Heart left ventricle (tissue), 13 donors: ENCODE data around the gene KCNA2.
A peak's percentile ranks its signal among the peaks of the same experiment; 100 is the strongest.

Experiments used
- POLR2A ChIP-seq, 2 donors: fragments of 450-650 bp; IDR thresholded peaks; one replicate each; pipeline ENCODE4 v1.6.1; 2017; ENCODE audit warnings: antibody characterized with exemption in 2 of 2, mild to moderate bottlenecking in 2 of 2, moderate library complexity in 2 of 2
- TF ChIP-seq, protein P1 (sequence below), 12 donors: fragments of 200-600 bp; sonication (generic) in 4 of 12; IDR thresholded peaks; one replicate each; pipeline versions ENCODE4 v1.5.0 to v1.8.0; 2018 to 2022; ENCODE audit warnings: antibody characterized with exemption in 12 of 12, mild to moderate bottlenecking in 5 of 12
- donor health status: ischemic (EF 13 %, LVEDD 7.1; RV severe dilation, severe dysfunction).
- donor health status: DM: no; HTN: yes; CAD: no.
- donor health status: DM: no; HTN: no; CAD: no.
- donor health status: ischemic (EF 25% LVEDD 6.9; RV normal size, moderate dysfunction).
- donor health status: ischemic (EF 25% LVEDD 5.7; RV mildly dilated, moderate dysfunction).
- donor health status: ischemic (EF 35%, LVEDD 5.7; RV mildly dilated, moderate dysfunction).
- donor health status: nonischemic (EF 11% LVEDD 7.7; RV severe dilation, severe dysfunction).
- donor health status: DM: yes; HTN: yes; CAD: no.
- donor health status: PGD.
- donor health status: ischemic (EF 29% LVEDD 5.4; RV normal size, mild dysfunction).
- donor health status: nonischemic (EF 23%, LVEDD 6.1; RV moderate dilation, normal function).

DNA sequence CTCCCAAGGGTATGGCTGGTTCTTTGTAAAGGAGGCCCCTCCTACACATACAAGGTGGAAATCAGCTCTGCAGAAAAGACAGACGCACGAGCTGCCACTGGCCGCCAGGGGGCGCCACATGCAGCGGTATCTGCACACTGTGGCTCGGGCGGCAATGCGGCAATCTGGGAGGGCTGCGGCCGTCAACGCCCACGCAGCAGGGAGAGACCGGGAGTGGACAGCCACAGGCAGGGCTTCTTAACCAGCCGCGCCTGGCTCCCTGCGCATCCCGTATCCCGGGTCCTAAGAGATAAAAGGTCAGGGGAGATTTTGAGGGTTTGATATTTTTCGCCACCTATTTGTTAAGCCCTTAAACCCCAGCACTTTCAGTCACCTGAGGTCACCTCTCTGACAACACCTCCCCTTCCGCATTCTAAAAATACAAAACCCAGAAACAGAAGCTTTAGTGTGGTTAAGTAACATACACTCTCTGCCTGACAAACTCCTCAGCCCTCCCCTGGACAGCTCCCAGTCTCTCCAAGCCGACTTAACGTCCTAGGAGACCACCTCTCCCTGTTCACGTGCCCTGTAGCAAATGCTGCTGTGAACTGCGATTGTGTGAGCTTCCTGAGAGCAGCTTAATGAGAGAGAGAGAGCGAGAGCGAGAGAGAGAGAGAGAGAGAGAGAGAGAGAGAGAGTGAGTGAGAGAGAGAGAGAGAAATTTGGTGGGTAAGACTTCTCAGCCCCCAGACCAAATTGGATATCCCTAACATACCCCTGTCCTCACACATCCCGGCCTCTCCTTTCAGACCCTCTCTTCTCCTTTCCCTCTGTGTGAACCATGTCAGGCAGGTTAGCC lies 13.5 kb upstream of the KCNA2 start:
- TF ChIP-seq, protein P1, sequence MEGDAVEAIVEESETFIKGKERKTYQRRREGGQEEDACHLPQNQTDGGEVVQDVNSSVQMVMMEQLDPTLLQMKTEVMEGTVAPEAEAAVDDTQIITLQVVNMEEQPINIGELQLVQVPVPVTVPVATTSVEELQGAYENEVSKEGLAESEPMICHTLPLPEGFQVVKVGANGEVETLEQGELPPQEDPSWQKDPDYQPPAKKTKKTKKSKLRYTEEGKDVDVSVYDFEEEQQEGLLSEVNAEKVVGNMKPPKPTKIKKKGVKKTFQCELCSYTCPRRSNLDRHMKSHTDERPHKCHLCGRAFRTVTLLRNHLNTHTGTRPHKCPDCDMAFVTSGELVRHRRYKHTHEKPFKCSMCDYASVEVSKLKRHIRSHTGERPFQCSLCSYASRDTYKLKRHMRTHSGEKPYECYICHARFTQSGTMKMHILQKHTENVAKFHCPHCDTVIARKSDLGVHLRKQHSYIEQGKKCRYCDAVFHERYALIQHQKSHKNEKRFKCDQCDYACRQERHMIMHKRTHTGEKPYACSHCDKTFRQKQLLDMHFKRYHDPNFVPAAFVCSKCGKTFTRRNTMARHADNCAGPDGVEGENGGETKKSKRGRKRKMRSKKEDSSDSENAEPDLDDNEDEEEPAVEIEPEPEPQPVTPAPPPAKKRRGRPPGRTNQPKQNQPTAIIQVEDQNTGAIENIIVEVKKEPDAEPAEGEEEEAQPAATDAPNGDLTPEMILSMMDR (IDR thresholded peaks at IDR 0.05): peak; percentile 80 to 98 (median 94)
- TF ChIP-seq POLR2A (IDR thresholded peaks at IDR 0.05): no peak
